Activated T-helper 2 cell treated with anti-CD3 and anti-CD28 coated beads, Interferon-gamma antibody, Interleukin-2, Interleukin-4, amounts not matched to agents 10 μg/mL and 5 μg/mL and 100 μg/mL, durations not matched to agents 14 hours and 24 hours and 36 hours (primary cell): ENCODE results near the gene SPRY4. TPM values are rescaled to one million over a fixed set of nuclear protein-coding genes. Genes with fewer than 3 reads are reported as not detected.

ENCODE experiments used
- DNase-seq: peaks from one replicate; pipeline ENCODE4 v3.0.0; 2021; ENCODE audit warnings: low spot score
- H3K27ac Mint-ChIP-seq: one replicate; pipeline ENCODE4 v1.8.0; 2021; ENCODE audit warnings: mixed read lengths
- H3K27me3 Mint-ChIP-seq: one replicate; pipeline ENCODE4 v1.8.0; 2021; ENCODE audit warnings: low read depth, mixed read lengths
- H3K36me3 Mint-ChIP-seq: one replicate; pipeline ENCODE4 v1.8.0; 2021; ENCODE audit warnings: low read depth, mixed read lengths
- H3K4me1 Mint-ChIP-seq: one replicate; pipeline ENCODE4 v1.8.0; 2021; ENCODE audit warnings: low read depth, mixed read lengths
- H3K4me3 Mint-ChIP-seq: one replicate; pipeline ENCODE4 v1.8.0; 2021; ENCODE audit warnings: low read depth, mild to moderate bottlenecking, moderate library complexity, mixed read lengths
- H3K9me3 Mint-ChIP-seq: one replicate; pipeline ENCODE4 v1.8.0; 2021; ENCODE audit warnings: mixed read lengths
- intact Hi-C: fragments of 100-400 bp; cut with micrococcal nuclease; formaldehyde crosslinking; loops from one replicate; pipeline ENCODE4 v1.15.1; 2023
- total RNA-seq: library from RNA; stranded (reverse); gene quantifications from 2 replicates; pipeline ENCODE4 v1.2.3, GENCODE V29; 2022

The SPRY4 gene
- total RNA-seq, 1 donor from 2014 or later: 0.64 TPM

DNA sequence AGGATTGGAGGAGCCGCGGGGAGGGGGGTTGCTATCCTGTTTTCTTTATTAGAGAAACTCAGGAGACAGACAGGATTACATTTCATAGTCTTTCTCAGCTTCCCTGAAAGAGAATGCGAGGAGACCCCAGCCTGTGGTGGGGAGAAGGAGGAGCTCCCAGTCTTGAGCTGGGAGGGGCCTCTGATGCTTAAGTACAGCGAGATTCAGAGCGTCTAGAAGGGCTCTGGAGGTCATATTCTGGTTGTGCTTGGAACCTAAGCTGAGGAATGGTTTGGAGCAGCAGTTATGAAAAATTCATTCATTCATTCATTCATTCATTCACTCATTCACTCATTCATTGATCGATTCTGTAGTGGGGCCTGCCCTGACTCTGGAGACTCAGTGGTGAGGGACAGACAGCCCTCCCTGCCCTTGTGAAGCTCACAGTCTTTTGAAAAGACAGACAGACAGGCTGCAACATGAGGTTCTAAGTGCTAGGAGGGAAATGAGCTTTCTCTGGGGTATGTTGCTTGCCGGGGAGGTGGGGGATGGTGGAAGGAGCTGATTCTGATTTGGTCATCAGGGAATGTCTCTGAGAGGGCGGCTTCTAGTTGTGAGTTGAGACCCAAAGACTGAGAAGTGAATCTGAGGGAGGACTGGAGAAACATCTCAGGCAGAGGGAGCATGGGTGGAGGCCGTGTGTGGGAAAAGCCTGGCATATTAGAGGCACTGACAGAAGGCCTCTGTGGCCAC, 2.5 kb upstream of the SPRY4 start:
- Mint-ChIP-seq H3K9me3 (no peaks in the 10 kb centered on the region), H3K4me1 (peaks cover 16% of the 10 kb centered on the region), H3K4me3 (no peak overlapping the region), H3K27me3 (peaks cover 40% of the 10 kb centered on the region), H3K27ac (no peak overlapping the region), H3K36me3 (no peaks in the 10 kb centered on the region)
- DNase-seq: no peak
- intact Hi-C loops: no loop called here

DNA sequence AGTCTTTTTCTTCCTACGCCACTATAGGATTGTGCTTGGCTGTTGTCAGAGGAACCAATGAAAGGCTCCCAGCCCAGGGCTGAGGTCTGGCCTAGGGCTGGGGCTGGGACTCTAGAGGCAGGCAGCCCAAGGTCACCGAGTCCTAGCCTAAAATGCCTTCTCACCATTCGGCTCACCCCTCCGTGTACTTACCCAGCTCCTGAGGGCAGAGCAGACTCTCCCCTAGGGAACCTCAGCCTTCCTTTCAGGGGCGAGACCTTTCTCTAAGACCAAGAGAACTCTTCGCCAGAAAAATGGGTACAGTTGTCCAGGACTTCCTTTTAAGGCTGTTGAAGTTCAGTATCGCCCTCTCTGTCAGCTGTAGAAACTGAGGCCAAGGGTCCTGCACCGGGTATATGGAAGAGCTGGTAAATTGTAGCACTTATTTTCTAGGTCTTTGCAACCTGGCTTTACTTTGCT, 1.7 kb upstream of the SPRY4 start:
- no peak for DNase-seq
- Mint-ChIP-seq H3K27me3 (peaks cover 40% of the 10 kb centered on the region), H3K4me3 (peak overlapping the region; percentile 33), H3K9me3 (no peaks in the 10 kb centered on the region), H3K4me1 (peaks cover 18% of the 10 kb centered on the region), H3K36me3 (no peaks in the 10 kb centered on the region), H3K27ac (no peak overlapping the region)
- intact Hi-C loops: no loop called here

DNA sequence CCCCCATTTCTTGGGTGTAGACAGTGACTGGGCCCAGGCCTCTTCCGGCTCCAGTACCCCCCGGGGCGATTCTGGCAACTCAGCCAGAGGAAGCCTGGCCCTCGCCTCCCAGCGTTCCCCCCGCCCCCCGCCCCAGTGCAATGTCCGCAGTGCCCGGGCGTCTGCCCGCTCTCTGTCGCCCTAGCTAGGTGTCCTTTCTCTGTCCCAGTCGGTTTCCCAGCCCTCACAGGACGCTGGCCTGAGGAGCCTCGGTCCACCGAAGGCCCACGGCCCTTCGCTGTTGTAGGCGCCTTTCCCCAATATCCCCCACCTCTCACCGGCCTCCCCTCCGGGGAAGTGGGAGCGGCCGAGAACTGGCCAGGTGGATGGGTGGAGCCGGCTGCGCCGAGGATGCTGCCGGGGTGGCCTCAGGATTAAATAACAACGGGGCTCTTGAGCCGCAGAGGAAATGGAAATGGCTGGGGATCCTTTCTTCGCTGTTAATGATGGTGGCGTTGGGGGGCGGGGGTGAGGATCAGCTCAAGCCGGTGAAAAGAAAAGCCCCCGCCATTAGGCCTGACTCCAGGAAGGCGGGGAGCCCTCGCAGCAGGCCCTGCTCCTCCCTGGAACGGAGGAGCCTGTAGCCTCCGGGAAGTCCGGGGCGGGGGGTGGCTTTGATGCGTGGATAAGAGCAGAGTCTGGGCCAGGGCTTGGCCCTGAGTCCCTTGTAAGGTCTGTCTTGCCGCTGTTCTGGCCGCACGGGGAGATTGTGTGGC, 1.1 kb upstream of the SPRY4 start:
- intact Hi-C loops: loop anchor here (2.0 kb wide), 1 partner anchor 107 kb away; no protein-coding TSS in a partner anchor
- H3K9me3 Mint-ChIP-seq: no peaks in the 10 kb centered on the region
- DNase-seq: no peak
- H3K4me1 Mint-ChIP-seq: peaks cover 24% of the 10 kb centered on the region
- peaks cover 40% of the 10 kb centered on the region for H3K27me3 Mint-ChIP-seq
- H3K27ac Mint-ChIP-seq: no peak overlapping the region
- H3K36me3 Mint-ChIP-seq: no peaks in the 10 kb centered on the region
- H3K4me3 Mint-ChIP-seq: peak overlapping the region; percentile 83

DNA sequence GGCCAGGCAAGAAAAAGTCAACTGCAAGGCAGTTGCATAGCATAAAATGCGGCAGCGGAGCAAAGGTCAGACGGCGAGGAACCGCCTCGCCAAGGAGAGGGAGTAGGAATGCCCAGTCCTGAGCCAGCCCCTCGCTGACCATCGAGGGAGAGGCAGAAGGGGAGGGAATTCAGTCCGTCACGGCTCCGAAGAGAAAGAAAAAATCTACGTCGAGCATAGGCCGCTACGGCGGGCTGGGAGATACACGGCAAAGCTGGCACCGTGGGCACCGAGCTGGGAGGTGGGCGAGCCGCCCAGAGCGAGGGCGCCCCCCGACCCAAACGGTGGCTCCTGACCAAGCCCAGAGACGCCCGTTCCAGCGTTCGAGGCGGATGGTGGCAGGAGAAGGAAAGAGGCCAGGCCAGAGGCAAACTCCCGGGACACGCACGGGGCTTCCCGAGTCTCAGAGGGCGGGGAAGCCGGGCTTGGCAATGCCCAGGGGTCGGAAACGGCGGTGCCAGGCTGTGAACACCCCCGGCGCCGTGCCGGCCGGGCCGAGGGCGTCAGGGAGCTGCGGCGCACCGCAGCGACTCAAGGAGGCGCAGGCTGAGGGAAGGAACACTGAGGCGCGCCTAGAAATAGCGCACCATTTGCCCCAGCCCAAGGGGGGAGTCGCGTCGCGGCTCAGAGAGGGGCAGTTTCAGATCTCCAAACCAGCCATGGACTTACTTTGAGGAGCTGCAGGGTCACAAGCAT, 518 bp downstream of the SPRY4 start:
- no peak overlapping the region for H3K27ac Mint-ChIP-seq
- H3K9me3 Mint-ChIP-seq: no peaks in the 10 kb centered on the region
- no peaks in the 10 kb centered on the region for H3K36me3 Mint-ChIP-seq
- DNase-seq: no peak
- peaks cover 40% of the 10 kb centered on the region for H3K27me3 Mint-ChIP-seq
- intact Hi-C loops: loop anchor here (1.0 to 2.0 kb wide), 2 partner anchors 33 to 108 kb away; no protein-coding TSS in a partner anchor
- H3K4me3 Mint-ChIP-seq: peak overlapping the region; percentile 83
- peaks cover 32% of the 10 kb centered on the region for H3K4me1 Mint-ChIP-seq

DNA sequence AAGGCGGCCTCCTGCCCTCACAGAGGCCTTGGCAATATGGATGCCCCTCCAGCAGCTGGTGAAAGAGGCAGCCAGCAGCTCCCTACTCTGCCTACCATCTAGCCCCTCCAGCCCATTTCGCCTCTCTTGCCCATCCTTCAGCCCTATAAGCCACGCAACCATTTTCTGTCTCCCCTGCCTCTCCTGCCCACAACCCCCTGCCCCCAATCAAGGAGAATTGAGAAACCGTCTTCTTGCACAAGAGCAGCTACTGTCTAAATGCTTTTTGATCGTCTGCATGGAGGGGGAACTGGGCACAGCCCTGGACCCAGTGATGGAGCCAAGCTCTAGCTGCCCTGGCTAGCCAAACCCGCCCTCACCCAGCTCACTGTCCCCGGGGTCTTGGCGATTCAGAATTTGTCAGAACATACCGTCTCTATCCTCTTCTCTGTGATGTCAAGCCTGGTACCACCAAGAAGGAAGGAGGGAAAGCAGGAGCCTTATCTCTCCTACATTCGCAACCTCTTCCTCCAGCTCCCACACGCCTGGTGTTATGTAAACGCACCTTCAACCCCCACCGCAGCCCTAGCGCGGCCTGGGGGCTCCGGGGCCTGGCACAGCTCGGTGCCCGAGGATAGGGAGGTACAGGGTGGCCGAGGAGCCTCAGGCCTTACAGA, 1.2 kb downstream of the SPRY4 start:
- H3K27me3 Mint-ChIP-seq: peaks cover 36% of the 10 kb centered on the region
- H3K27ac Mint-ChIP-seq: no peak overlapping the region
- no peaks in the 10 kb centered on the region for H3K36me3 Mint-ChIP-seq
- intact Hi-C loops: loop anchor here (1.0 to 2.0 kb wide), 2 partner anchors 34 to 109 kb away; no protein-coding TSS in a partner anchor
- H3K9me3 Mint-ChIP-seq: no peaks in the 10 kb centered on the region
- H3K4me1 Mint-ChIP-seq: peaks cover 36% of the 10 kb centered on the region
- no peak for DNase-seq
- peak overlapping the region; percentile 83 for H3K4me3 Mint-ChIP-seq

DNA sequence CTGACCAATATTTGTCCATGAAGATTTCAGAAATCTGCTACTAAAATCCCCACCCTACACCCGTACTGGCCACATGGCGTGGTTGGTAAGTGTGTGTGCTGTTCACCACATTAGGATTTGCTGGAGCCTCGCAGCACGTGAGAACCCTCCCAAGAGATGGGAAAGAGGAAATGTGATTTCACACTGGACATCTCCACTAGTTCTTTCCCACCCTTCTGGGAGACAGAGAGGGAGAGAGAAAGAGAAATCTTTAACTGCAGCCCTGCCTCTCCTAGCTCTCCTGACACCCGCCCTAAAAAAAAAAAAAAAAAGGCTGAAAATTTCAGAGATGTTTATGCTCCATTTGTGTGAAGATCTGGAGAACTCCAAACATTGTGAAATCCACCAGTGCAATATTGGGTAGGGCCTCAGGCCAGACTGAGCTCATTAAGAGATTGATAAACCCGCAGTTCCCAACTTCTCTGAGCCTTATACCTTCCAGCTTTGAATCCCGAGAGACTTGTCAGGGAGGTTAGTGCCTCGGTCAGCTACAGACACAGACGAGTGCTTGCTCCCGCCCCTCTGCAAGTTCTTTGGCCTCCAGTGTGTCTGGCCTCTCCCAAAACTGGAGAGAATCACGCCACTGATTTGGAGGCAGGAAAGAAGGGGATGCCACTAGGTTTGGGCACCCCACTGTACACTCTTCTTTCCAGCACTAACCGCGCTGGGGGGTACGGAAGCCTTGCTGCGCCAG, 1.9 kb downstream of the SPRY4 start:
- DNase-seq: no peak
- Mint-ChIP-seq H3K4me1 (peaks cover 36% of the 10 kb centered on the region), H3K27ac (no peak overlapping the region), H3K9me3 (no peaks in the 10 kb centered on the region), H3K4me3 (no peak overlapping the region), H3K27me3 (peaks cover 34% of the 10 kb centered on the region), H3K36me3 (no peaks in the 10 kb centered on the region)
- intact Hi-C loops: no loop called here

DNA sequence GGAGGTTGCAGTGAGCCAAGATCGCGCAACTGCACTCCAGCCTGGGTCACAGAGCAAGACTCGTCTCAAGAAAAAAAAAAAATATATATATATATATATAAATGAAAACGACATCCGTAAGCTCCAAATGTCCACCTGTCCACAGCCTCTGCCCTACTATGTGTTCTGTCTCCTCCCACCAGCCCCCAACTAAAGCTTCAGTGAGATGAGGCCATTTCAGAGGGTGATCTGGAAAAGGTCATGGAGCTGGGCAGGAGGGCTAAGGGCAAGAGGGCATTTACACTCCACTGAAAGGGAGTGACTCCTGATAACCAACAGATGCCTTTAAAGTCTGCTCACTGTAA, 2.4 kb downstream of the SPRY4 start:
- Mint-ChIP-seq H3K4me3 (no peak overlapping the region), H3K27me3 (peaks cover 29% of the 10 kb centered on the region)
- intact Hi-C loops: no loop called here

DNA sequence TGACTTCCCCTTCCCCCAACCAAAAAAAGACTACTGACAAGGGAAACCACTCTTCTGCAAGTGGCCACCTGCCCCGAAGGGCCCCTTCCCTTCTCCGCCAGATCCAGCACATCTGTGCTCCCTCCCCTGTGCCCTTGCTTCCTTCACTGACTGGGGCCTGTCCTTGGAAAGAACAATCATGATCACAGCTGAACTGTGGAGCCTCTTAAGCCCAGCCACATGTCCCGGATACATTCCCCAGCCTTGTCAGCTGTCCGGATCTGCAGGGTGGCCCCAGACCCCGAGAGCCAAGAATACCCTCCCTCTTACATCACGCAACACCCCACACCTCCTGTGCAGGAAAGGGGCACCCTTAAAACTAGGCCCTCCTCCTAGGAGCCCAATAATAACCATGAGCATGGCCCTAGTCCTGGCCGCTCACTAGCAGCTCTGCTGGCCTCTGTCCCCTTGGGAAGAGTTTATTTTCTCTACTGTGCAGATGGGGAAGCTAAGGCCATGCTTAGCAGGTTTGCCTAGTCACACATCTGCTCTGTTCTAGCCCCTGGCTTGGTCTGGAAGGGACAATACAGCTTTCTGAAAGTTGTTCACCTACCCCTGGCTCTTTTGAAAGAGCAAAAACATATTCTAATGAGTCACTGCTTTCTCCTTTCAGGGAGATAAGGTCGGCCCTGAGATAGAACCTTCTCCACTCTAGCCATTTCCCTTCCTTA, 3.8 kb downstream of the SPRY4 start:
- no peaks in the 10 kb centered on the region for H3K9me3 Mint-ChIP-seq
- H3K36me3 Mint-ChIP-seq: no peaks in the 10 kb centered on the region
- no peak overlapping the region for H3K27ac Mint-ChIP-seq
- H3K4me1 Mint-ChIP-seq: peaks cover 37% of the 10 kb centered on the region
- DNase-seq: no peak
- peaks cover 18% of the 10 kb centered on the region for H3K27me3 Mint-ChIP-seq
- H3K4me3 Mint-ChIP-seq: no peak overlapping the region
- intact Hi-C loops: no loop called here

More for the DNA sequence above, 2.4 kb downstream of the SPRY4 start:
- Mint-ChIP-seq H3K27ac (no peak overlapping the region), H3K4me1 (peaks cover 36% of the 10 kb centered on the region), H3K36me3 (no peaks in the 10 kb centered on the region), H3K9me3 (no peaks in the 10 kb centered on the region)
- no peak for DNase-seq

DNA sequence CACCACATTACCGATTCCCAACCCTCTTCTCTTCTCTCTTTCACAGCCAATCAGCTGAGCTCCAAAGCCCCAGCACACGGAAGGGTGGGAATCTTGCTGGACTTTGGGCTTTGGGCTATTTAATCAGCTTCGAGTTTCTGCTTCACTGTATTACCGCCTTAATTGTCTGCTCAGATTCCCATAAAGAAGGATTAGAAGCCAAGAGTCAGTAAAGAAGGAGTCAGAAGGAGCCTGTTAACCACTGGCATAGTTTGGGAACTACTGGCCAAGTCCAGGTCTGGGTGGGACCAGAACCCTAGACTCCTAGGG, 4.4 kb downstream of the SPRY4 start:
- Mint-ChIP-seq H3K36me3 (no peaks in the 10 kb centered on the region), H3K4me3 (no peak overlapping the region), H3K27me3 (peaks cover 18% of the 10 kb centered on the region), H3K27ac (no peak overlapping the region), H3K9me3 (no peaks in the 10 kb centered on the region), H3K4me1 (peaks cover 42% of the 10 kb centered on the region)
- intact Hi-C loops: no loop called here
- no peak for DNase-seq

DNA sequence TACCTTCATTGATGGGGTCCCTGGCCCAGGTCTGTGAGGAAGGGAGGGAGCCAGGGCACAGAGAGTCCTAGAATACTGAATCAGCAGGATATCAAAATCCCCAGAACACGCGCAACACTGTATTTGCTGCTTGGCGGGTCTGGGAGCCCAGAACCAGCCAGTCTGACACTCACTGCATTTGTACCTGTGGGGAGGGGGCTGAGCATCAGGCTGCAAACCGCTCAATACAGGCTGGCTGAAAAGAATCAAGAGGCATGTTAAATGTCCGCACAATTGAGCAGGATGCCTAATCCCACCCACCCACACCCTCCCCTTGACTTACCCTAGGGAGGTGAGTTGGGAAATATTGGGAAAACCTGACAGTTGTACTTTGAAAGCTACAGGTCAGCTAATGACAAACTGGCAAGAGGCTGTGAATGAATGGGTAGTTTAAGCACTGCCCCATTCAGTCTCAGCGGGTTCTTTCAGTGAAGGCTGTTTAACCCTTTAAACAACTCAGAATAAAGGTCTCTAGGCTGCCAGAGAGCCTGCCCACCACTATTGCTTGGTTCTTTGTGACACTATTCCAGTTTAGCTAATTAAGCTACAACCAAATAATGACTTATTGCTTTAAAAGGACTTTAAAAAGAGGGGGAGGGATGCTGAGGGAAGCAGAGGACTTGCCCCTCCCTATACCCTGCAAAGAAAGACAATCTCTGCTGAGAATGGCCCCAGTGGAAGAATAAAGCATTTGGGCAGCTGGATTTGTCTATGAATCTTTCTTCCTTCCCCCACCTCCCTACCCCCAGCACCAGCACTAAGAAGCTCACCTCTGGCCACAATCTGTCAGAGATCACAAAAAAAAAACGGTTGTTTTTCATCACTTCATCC, 5.0 kb downstream of the SPRY4 start:
- DNase-seq: no peak
- Mint-ChIP-seq H3K27ac (no peak overlapping the region), H3K27me3 (peaks cover 15% of the 10 kb centered on the region), H3K4me1 (peaks cover 38% of the 10 kb centered on the region), H3K9me3 (no peaks in the 10 kb centered on the region), H3K36me3 (no peaks in the 10 kb centered on the region), H3K4me3 (no peak overlapping the region)
- intact Hi-C loops: no loop called here

DNA sequence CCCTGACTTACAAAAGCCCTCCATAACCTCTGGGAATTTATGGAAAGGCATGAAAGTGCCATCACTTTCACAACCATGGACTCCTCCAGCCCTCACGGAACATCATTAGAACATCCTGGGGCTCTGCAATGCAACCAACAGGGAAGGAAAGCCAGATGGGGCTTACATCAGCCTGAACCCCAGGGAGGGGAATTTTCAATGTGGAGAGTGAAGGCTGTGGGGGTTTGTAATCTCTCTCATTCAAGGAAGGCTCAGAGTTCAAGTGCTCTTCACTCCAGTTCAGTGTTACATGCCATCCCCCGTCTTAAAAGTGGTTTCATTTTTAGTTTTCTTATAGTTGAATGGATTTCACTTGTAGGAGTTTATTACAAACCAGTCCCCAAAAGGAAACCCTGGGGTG, 5.7 kb downstream of the SPRY4 start:
- Mint-ChIP-seq H3K36me3 (no peaks in the 10 kb centered on the region), H3K9me3 (no peaks in the 10 kb centered on the region), H3K27ac (no peak overlapping the region), H3K4me1 (peaks cover 35% of the 10 kb centered on the region), H3K4me3 (no peak overlapping the region), H3K27me3 (peaks cover 14% of the 10 kb centered on the region)
- DNase-seq: no peak
- intact Hi-C loops: no loop called here
